SK-N-SH treated with all-trans-retinoic acid at 6 μM for 48 hours (cell line): ENCODE results near the gene LTO1.

Experiments used
- ATAC-seq: fragments of 200-7000 bp; cut with Tn5 transposase; 3 replicates; pipeline ENCODE4 v1.9.1; 2020; ENCODE audit warnings: mild to moderate bottlenecking, moderate library complexity
- ARNTL ChIP-seq: fragments of 450-650 bp; formaldehyde crosslinking; IDR thresholded peaks from 2 replicates; pipeline ENCODE4 v1.5.0; 2020; ENCODE audit warnings: low read depth, mild to moderate bottlenecking, moderate library complexity, borderline replicate concordance
- CSDC2 ChIP-seq: fragments of 250-450 bp; sonication (Bioruptor Pico); IDR thresholded peaks from 2 replicates; pipeline ENCODE4 v1.5.0; 2020; ENCODE audit warnings: mild to moderate bottlenecking, moderate library complexity
- CSRNP3 ChIP-seq: fragments of 250-450 bp; sonication (Bioruptor Pico); IDR thresholded peaks from 2 replicates; pipeline ENCODE4 v1.5.1; 2021; ENCODE audit warnings: mild to moderate bottlenecking, moderate library complexity
- ESRRG ChIP-seq: fragments of 250-450 bp; sonication (Bioruptor Pico); IDR thresholded peaks from 2 replicates; pipeline ENCODE4 v1.6.1; 2021; ENCODE audit warnings: mild to moderate bottlenecking
- ISL1 ChIP-seq: fragments of 250-450 bp; sonication (Bioruptor Pico); IDR thresholded peaks from 2 replicates; pipeline ENCODE4 v2.1.2; 2022; ENCODE audit warnings: mild to moderate bottlenecking, moderate library complexity
- OSR1 ChIP-seq: fragments of 250-450 bp; sonication (Bioruptor Pico); IDR thresholded peaks from 2 replicates; pipeline ENCODE4 v1.8.0; 2022; ENCODE audit warnings: moderate library complexity, mild to moderate bottlenecking, inconsistent platforms
- PPARA ChIP-seq: fragments of 250-450 bp; sonication (Bioruptor Pico); IDR thresholded peaks from 2 replicates; pipeline ENCODE4 v1.5.0; 2020; ENCODE audit warnings: mild to moderate bottlenecking, borderline replicate concordance
- RARB ChIP-seq: fragments of 250-450 bp; sonication (Bioruptor Pico); IDR thresholded peaks from 2 replicates; pipeline ENCODE4 v1.8.0; 2021; ENCODE audit warnings: mild to moderate bottlenecking, moderate library complexity
- SNAI2 ChIP-seq: fragments of 250-450 bp; sonication (Bioruptor Pico); IDR thresholded peaks from 2 replicates; pipeline ENCODE4 v1.5.0; 2020; ENCODE audit warnings: mild to moderate bottlenecking, moderate library complexity
- TCF4 ChIP-seq: fragments of 250-450 bp; sonication (Bioruptor Pico); IDR thresholded peaks from 2 replicates; pipeline ENCODE4 v1.8.0; 2021; ENCODE audit warnings: mild to moderate bottlenecking, moderate library complexity, borderline replicate concordance
- TOX ChIP-seq: fragments of 250-450 bp; sonication (Bioruptor Pico); IDR thresholded peaks from 2 replicates; pipeline ENCODE4 v1.8.0; 2021; ENCODE audit warnings: mild to moderate bottlenecking, moderate library complexity, borderline replicate concordance
- ZC3H10 ChIP-seq: fragments of 250-450 bp; sonication (Bioruptor Pico); IDR thresholded peaks from 2 replicates; pipeline ENCODE4 v1.5.1; 2021; ENCODE audit warnings: mild to moderate bottlenecking, moderate library complexity
- ZFP30 ChIP-seq: fragments of 450-650 bp; formaldehyde crosslinking; IDR thresholded peaks from 2 replicates; pipeline ENCODE4 v1.5.0; 2022; ENCODE audit warnings: mild to moderate bottlenecking, moderate library complexity
- ZNF565 ChIP-seq: fragments of 450-650 bp; formaldehyde crosslinking; conservative IDR thresholded peaks from 2 replicates; pipeline ENCODE4 v1.5.0; 2020; ENCODE audit warnings: low read depth, mild to moderate bottlenecking, moderate library complexity
- ZNF8 ChIP-seq: fragments of 450-650 bp; formaldehyde crosslinking; IDR thresholded peaks from 2 replicates; pipeline ENCODE4 v1.5.0; 2020; ENCODE audit warnings: mild to moderate bottlenecking, moderate library complexity
- TF ChIP-seq, protein P1 (sequence below): fragments of 250-450 bp; sonication (Bioruptor Pico); IDR thresholded peaks from 2 replicates; pipeline ENCODE4 v1.5.1; 2020; ENCODE audit warnings: low read depth, mild to moderate bottlenecking, moderate library complexity
- TF ChIP-seq, protein P2 (sequence below): fragments of 250-450 bp; sonication (Bioruptor Pico); IDR thresholded peaks from 2 replicates; pipeline ENCODE4 v1.8.0; 2021; ENCODE audit warnings: low read depth, mild to moderate bottlenecking, moderate library complexity, borderline replicate concordance
- TF ChIP-seq, protein P3 (sequence below): fragments of 250-450 bp; sonication (Bioruptor Pico); IDR thresholded peaks from 2 replicates; pipeline ENCODE4 v1.5.0; 2020; ENCODE audit warnings: mild to moderate bottlenecking, moderate library complexity
- TF ChIP-seq, protein P4 (sequence below): fragments of 250-450 bp; sonication (Bioruptor Pico); IDR thresholded peaks from 2 replicates; pipeline ENCODE4 v1.8.0; 2020; ENCODE audit warnings: mild to moderate bottlenecking, moderate library complexity, borderline replicate concordance

LTO1 gene

GRCh38 chr11:69663326-69663725 is 11.8 kb downstream of the LTO1 start:
- ATAC-seq, result no peak

DNA sequence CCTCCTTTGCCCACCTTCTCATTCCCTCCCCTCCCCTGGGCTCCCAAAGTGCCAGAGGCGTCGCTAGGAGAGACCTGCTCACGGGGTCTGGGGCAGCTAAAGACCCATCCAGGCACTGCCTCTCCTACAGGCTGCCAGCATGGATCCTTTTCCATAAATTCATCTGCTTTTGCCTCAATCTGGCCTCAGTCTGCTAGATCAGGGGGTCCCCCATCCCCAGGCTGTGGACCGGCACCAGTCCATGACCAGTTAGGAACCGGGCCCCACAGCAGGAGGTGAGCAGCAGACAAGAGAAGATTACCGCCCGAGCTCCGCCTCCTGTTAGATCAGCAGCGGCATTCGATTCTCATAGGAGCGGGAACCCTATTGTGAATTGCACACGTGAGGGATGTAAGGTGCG is 12.3 kb downstream of the LTO1 start:
- ATAC-seq, result no peak
- TF ChIP-seq, protein P1, sequence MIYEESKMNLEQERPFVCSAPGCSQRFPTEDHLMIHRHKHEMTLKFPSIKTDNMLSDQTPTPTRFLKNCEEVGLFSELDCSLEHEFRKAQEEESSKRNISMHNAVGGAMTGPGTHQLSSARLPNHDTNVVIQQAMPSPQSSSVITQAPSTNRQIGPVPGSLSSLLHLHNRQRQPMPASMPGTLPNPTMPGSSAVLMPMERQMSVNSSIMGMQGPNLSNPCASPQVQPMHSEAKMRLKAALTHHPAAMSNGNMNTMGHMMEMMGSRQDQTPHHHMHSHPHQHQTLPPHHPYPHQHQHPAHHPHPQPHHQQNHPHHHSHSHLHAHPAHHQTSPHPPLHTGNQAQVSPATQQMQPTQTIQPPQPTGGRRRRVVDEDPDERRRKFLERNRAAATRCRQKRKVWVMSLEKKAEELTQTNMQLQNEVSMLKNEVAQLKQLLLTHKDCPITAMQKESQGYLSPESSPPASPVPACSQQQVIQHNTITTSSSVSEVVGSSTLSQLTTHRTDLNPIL, result no peak
- TF ChIP-seq ZNF565 (CRISPR knock-in tag) (no peak), ZC3H10 (CRISPR knock-in tag) (no peak), OSR1 (CRISPR knock-in tag) (no peak), RARB (CRISPR knock-in tag) (no peak), CSDC2 (CRISPR knock-in tag) (no peak), ESRRG (CRISPR knock-in tag) (no peak), ISL1 (CRISPR knock-in tag) (no peak), ARNTL (CRISPR knock-in tag) (no peak), CSRNP3 (CRISPR knock-in tag) (no peak)
- TF ChIP-seq, protein P2, sequence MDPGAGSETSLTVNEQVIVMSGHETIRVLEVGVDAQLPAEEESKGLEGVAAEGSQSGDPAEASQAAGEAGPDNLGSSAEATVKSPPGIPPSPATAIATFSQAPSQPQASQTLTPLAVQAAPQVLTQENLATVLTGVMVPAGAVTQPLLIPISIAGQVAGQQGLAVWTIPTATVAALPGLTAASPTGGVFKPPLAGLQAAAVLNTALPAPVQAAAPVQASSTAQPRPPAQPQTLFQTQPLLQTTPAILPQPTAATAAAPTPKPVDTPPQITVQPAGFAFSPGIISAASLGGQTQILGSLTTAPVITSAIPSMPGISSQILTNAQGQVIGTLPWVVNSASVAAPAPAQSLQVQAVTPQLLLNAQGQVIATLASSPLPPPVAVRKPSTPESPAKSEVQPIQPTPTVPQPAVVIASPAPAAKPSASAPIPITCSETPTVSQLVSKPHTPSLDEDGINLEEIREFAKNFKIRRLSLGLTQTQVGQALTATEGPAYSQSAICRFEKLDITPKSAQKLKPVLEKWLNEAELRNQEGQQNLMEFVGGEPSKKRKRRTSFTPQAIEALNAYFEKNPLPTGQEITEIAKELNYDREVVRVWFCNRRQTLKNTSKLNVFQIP, result no peak

More at GRCh38 chr11:69663326-69663725, 11.8 kb downstream of the LTO1 start:
- TF ChIP-seq ZNF565 (CRISPR knock-in tag), result no peak
- no peak for TF ChIP-seq ESRRG (CRISPR knock-in tag)
- TF ChIP-seq, protein P3, sequence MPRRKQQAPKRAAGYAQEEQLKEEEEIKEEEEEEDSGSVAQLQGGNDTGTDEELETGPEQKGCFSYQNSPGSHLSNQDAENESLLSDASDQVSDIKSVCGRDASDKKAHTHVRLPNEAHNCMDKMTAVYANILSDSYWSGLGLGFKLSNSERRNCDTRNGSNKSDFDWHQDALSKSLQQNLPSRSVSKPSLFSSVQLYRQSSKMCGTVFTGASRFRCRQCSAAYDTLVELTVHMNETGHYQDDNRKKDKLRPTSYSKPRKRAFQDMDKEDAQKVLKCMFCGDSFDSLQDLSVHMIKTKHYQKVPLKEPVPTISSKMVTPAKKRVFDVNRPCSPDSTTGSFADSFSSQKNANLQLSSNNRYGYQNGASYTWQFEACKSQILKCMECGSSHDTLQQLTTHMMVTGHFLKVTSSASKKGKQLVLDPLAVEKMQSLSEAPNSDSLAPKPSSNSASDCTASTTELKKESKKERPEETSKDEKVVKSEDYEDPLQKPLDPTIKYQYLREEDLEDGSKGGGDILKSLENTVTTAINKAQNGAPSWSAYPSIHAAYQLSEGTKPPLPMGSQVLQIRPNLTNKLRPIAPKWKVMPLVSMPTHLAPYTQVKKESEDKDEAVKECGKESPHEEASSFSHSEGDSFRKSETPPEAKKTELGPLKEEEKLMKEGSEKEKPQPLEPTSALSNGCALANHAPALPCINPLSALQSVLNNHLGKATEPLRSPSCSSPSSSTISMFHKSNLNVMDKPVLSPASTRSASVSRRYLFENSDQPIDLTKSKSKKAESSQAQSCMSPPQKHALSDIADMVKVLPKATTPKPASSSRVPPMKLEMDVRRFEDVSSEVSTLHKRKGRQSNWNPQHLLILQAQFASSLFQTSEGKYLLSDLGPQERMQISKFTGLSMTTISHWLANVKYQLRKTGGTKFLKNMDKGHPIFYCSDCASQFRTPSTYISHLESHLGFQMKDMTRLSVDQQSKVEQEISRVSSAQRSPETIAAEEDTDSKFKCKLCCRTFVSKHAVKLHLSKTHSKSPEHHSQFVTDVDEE (CRISPR knock-in tag), result no peak
- TF ChIP-seq SNAI2 (CRISPR knock-in tag), result no peak
- TF ChIP-seq CSRNP3 (CRISPR knock-in tag), result no peak
- no peak for TF ChIP-seq OSR1 (CRISPR knock-in tag)
- no peak for TF ChIP-seq ISL1 (CRISPR knock-in tag)
- TF ChIP-seq ARNTL (CRISPR knock-in tag), result no peak
- no peak for TF ChIP-seq CSDC2 (CRISPR knock-in tag)
- TF ChIP-seq, all 23 proteins: peak for 0

- ATAC-seq, result peak; percentile 37; the same call in 2 of the 3 replicates
- TF ChIP-seq CSDC2 (CRISPR knock-in tag), result no peak
- no peak for TF ChIP-seq ZFP30
- no peak for TF ChIP-seq ISL1 (CRISPR knock-in tag)
- TF ChIP-seq, protein P2, result no peak
- no peak for TF ChIP-seq ARNTL (CRISPR knock-in tag)
- no peak for TF ChIP-seq ZNF8 (CRISPR knock-in tag)
- no peak for TF ChIP-seq RARB (CRISPR knock-in tag)
- TF ChIP-seq, protein P1, result no peak
- TF ChIP-seq PPARA (CRISPR knock-in tag), result no peak
- TF ChIP-seq, protein P4, sequence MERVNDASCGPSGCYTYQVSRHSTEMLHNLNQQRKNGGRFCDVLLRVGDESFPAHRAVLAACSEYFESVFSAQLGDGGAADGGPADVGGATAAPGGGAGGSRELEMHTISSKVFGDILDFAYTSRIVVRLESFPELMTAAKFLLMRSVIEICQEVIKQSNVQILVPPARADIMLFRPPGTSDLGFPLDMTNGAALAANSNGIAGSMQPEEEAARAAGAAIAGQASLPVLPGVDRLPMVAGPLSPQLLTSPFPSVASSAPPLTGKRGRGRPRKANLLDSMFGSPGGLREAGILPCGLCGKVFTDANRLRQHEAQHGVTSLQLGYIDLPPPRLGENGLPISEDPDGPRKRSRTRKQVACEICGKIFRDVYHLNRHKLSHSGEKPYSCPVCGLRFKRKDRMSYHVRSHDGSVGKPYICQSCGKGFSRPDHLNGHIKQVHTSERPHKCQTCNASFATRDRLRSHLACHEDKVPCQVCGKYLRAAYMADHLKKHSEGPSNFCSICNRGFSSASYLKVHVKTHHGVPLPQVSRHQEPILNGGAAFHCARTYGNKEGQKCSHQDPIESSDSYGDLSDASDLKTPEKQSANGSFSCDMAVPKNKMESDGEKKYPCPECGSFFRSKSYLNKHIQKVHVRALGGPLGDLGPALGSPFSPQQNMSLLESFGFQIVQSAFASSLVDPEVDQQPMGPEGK (CRISPR knock-in tag), result no peak
- TF ChIP-seq TOX (CRISPR knock-in tag), result no peak
- no peak for TF ChIP-seq TCF4
- TF ChIP-seq ESRRG (CRISPR knock-in tag), result no peak
- TF ChIP-seq ZNF565 (CRISPR knock-in tag), result no peak
Observed at GRCh38 chr11:69662021-69662698, 13.0 kb downstream of the LTO1 start.
